Psoas muscle (tissue), 8 donors: ENCODE measurements around the gene NUMBL. TPM values are rescaled to one million over a fixed set of nuclear protein-coding genes. Genes with fewer than 3 reads are reported as not detected.

Source experiments
- ATAC-seq, 4 donors: fragments of 200-7000 bp; cut with Tn5 transposase; one replicate each; pipeline ENCODE4 v1.9.1; 2020; ENCODE audit warnings: moderate library complexity in 3 of 4, mild to moderate bottlenecking in 2 of 4
- DNase-seq, 2 donors: peaks; one replicate each; pipeline ENCODE4 v3.0.0-alpha.2; 2020
- H3K27ac ChIP-seq: fragments of 200-600 bp; one replicate; pipeline ENCODE4 v1.8.0; 2022
- H3K27me3 ChIP-seq, 3 donors: fragments of 200-600 bp in 1 of 3; one replicate each; pipeline versions ENCODE4 v1.6.1 to v1.8.0; 2013 to 2022; ENCODE audit warnings: low read length in 2 of 3, mild to moderate bottlenecking in 2 of 3, moderate library complexity in 1 of 3; ENCODE audit not compliant: insufficient read depth in 3 of 3
- H3K36me3 ChIP-seq, 2 donors: fragments of 200-600 bp in 1 of 2; one replicate each; pipeline versions ENCODE4 v1.6.1 to v1.8.0; 2013 to 2022; ENCODE audit warnings: low read depth in 1 of 2, mild to moderate bottlenecking in 1 of 2, moderate library complexity in 1 of 2; ENCODE audit not compliant: insufficient read depth in 1 of 2
- H3K4me1 ChIP-seq: fragments of 200-600 bp; one replicate; pipeline ENCODE4 v1.8.0; 2022
- H3K4me3 ChIP-seq: fragments of 200-600 bp; one replicate; pipeline ENCODE4 v1.8.0; 2022; ENCODE audit warnings: mild to moderate bottlenecking
- H3K9me3 ChIP-seq: fragments of 200-600 bp; one replicate; pipeline ENCODE4 v1.8.0; 2022
- CTCF ChIP-seq: fragments of 200-600 bp; IDR thresholded peaks from one replicate; pipeline ENCODE4 v1.8.0; 2022; ENCODE audit warnings: antibody characterized with exemption
- WGBS, 3 donors: extraction: QIAGEN DNeasy Blood & Tissue Kit; methylation state at CpG; one replicate each; pipeline versions ENCODE4 v1.1.6 to v1.1.7; 2013; 5-methylcytosine and 5-hydroxymethylcytosine counted together
- intact Hi-C, 2 donors: fragments of 100-400 bp; cut with DNase I; formaldehyde crosslinking; loops; one replicate each; pipeline versions ENCODE4 v1.11.0 to v1.14.2; 2022
- polyA plus RNA-seq, 3 donors: library from polyadenylated mRNA; stranded (reverse); fragments of 200-250 nt; gene quantifications; one replicate each; pipeline ENCODE4 v1.2.3, GENCODE V29; 2013
- total RNA-seq, 4 donors: library from RNA; stranded (reverse); fragmentation: NEBNext Ultra II Directional in 2 of 4; extraction: Animal tissue kit (Norgen Biotek cat#: 25700) in 2 of 4; gene quantifications; one replicate each; pipeline versions ENCODE4 v1.2.1 to v1.2.4, GENCODE V29; 2021 to 2023
- donor health status: healthy with polysubstance abuse.
- donor health status: DM: no; HTN: no; CAD: no; lungs with moderate emphysema.
- donor health status: Bipolar disorder and iron deficiency.
- donor health status: healthy.
- donor health status: DM: yes; HTN: yes; CAD: no.
- donor health status: DM: no; HTN: no; CAD: no.
- donor health status: DM: no; HTN: no; CAD: no.
- donor health status: DM: yes; HTN: yes; CAD: no.

The NUMBL gene
- total and polyA plus RNA-seq, 7 donors, result 3.3 to 13.3 (median 12.0) TPM

- Histone ChIP-seq H3K27me3 (no peaks in the 10 kb centered on the region), H3K9me3 (no peaks in the 10 kb centered on the region), H3K4me3 (no peak overlapping the region), H3K27ac (no peak overlapping the region), H3K4me1 (no peaks in the 10 kb centered on the region), H3K36me3 (peaks cover 0 to 68% of the 10 kb centered on the region in 2 donors)
- ATAC-seq, result no peak
- WGBS, 3 donors, result 86 to 94% (median 94%) methylated on average over 9 of the region's 9 CpGs
- intact Hi-C loops, result no loop called here
- TF ChIP-seq CTCF, result no peak
- no peak for DNase-seq
These were observed 9.6 kb upstream of the NUMBL start for GRCh38 chr19:40700083-40700482.

GRCh38 chr19:40697007-40697406 lies 6.6 kb upstream of the NUMBL start:
- Histone ChIP-seq H3K36me3 (peaks cover 0 to 46% of the 10 kb centered on the region in 2 donors), H3K27me3 (no peaks in the 10 kb centered on the region), H3K9me3 (no peaks in the 10 kb centered on the region), H3K4me3 (no peak overlapping the region), H3K27ac (no peak overlapping the region), H3K4me1 (no peaks in the 10 kb centered on the region)
- TF ChIP-seq CTCF, result no peak
- no peak for ATAC-seq
- no peak for DNase-seq
- intact Hi-C loops, result no loop called here
- WGBS, 3 donors, result 94 to 96% (median 95%) methylated on average over 6 of the region's 6 CpGs

GRCh38 chr19:40695881-40696280 lies 5.4 kb upstream of the NUMBL start:
- Histone ChIP-seq H3K9me3 (no peaks in the 10 kb centered on the region), H3K36me3 (peaks cover 0 to 35% of the 10 kb centered on the region in 2 donors), H3K4me3 (no peak overlapping the region), H3K27ac (no peak overlapping the region), H3K4me1 (peaks cover 5% of the 10 kb centered on the region), H3K27me3 (no peaks in the 10 kb centered on the region)
- 86 to 97% (median 89%) methylated on average over 5 of the region's 5 CpGs for WGBS, 3 donors
- no peak for DNase-seq
- intact Hi-C loops, result no loop called here
- ATAC-seq, result no peak
- TF ChIP-seq CTCF, result no peak

GRCh38 chr19:40693896-40694295 lies 3.4 kb upstream of the NUMBL start:
- Histone ChIP-seq H3K27me3 (no peaks in the 10 kb centered on the region), H3K4me1 (peaks cover 8% of the 10 kb centered on the region), H3K4me3 (no peak overlapping the region), H3K9me3 (no peaks in the 10 kb centered on the region), H3K36me3 (peaks cover 0 to 20% of the 10 kb centered on the region in 2 donors), H3K27ac (no peak overlapping the region)
- intact Hi-C loops, result loop anchor here in 1 of 2 donors (2.0 kb wide), 1 partner anchor 21 kb away; no protein-coding TSS in a partner anchor
- no peak for TF ChIP-seq CTCF
- WGBS, 3 donors, result 76 to 83% (median 79%) methylated on average over 2 to 4 of the region's 4 CpGs
- ATAC-seq, result no peak
- no peak for DNase-seq

- H3K27ac ChIP-seq, result no peak overlapping the region
- H3K4me1 ChIP-seq, result peaks cover 8% of the 10 kb centered on the region
- DNase-seq (no peak), ATAC-seq (no peak)
- intact Hi-C loops, result loop anchor here in 1 of 2 donors (2.0 kb wide), 1 partner anchor 22 kb away; no protein-coding TSS in a partner anchor
- peak; percentile 9 for TF ChIP-seq CTCF
- H3K4me3 ChIP-seq, result no peak overlapping the region
- 64 to 70% (median 66%) methylated on average over 11 of the region's 11 CpGs for WGBS, 3 donors
- H3K27me3 ChIP-seq, result no peaks in the 10 kb centered on the region
- peaks cover 0 to 20% of the 10 kb centered on the region in 2 donors for H3K36me3 ChIP-seq
- H3K9me3 ChIP-seq, result no peaks in the 10 kb centered on the region
These were observed 2.8 kb upstream of the NUMBL start for GRCh38 chr19:40693150-40693788.
